ENCODE data around the gene RASA3. TPM values are rescaled to one million over a fixed set of nuclear protein-coding genes. Genes with fewer than 3 reads are reported as not detected.
"Not testable (repeated sequence)": the region's sequence is repeated elsewhere in the genome, so short reads cannot be mapped to it uniquely, and the experiment has no call there.

The RASA3 gene
- total RNA-seq, 1 donor from 2014 or later: 9.3 TPM

DNA sequence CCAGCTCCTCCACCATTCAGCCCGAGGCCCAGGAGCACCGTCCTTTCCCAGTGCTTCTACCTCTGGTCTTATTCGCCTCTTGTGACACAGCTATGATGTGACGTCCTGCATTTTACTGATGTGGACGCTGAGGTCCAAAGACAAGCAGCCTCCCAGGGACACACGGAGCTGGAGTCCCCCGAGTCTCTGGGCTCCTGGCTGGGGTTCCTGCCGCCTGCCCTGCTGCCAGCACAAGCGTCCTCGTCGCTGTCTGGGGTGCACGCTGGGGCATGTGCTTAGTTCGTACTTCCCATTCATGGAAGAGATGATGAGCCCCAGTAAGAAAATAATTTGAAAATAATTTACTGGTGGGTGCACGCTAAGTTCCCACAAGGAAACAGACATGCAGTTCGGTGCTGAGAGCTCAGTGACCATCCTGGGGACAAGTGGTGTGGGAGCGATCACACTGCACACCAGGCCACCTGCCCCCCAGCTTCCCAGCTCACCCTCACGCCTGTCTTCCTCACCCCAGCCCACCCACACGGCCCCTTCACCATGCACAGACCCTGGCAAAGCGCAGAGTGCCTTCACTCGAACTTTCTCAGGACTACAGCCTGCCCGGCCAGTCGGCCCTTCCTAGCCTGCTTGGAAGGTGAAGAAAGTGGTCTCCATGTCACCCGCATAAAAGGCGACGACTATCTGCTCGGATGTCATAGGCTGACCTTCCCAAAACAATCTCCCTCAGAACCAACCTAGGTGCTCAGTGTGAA lies 32.4 kb upstream of the RASA3 start:
- H3K27ac Mint-ChIP-seq: no peak overlapping the region
- no peaks in the 10 kb centered on the region for H3K36me3 Mint-ChIP-seq

DNA sequence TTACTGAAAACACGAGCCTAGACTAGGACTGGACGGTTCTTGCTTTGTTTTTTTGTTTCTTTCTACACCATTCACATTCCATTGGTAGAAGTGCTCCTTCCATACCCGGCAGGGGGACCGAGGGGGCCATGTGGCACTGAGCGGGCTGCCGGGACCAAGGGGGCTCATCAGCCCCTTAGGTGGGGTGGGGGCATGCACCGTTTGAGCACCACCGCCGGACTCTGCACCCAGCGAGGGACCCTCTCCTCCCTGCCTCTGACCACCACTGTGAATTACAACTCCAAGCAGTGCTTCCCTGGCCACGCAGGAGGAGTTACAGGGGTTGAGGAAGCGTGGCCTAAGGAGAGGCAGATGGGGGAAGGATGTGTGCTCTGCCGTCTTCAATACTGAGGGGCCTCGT lies 31.6 kb upstream of the RASA3 start:
- Mint-ChIP-seq H3K36me3 (no peaks in the 10 kb centered on the region), H3K27ac (no peak overlapping the region), H3K4me3 (no peak overlapping the region), H3K27me3 (peaks cover 36% of the 10 kb centered on the region), H3K4me1 (ENCODE audit: unreplicated experiment) (peaks cover 5% of the 10 kb centered on the region), H3K9me3 (no peaks in the 10 kb centered on the region)
- no peak for DNase-seq (ENCODE audit: extremely low spot score, unreplicated experiment)
- TF ChIP-seq, protein P1, sequence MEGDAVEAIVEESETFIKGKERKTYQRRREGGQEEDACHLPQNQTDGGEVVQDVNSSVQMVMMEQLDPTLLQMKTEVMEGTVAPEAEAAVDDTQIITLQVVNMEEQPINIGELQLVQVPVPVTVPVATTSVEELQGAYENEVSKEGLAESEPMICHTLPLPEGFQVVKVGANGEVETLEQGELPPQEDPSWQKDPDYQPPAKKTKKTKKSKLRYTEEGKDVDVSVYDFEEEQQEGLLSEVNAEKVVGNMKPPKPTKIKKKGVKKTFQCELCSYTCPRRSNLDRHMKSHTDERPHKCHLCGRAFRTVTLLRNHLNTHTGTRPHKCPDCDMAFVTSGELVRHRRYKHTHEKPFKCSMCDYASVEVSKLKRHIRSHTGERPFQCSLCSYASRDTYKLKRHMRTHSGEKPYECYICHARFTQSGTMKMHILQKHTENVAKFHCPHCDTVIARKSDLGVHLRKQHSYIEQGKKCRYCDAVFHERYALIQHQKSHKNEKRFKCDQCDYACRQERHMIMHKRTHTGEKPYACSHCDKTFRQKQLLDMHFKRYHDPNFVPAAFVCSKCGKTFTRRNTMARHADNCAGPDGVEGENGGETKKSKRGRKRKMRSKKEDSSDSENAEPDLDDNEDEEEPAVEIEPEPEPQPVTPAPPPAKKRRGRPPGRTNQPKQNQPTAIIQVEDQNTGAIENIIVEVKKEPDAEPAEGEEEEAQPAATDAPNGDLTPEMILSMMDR (conservative IDR thresholded peaks at IDR 0.05): no peak

More for the DNA sequence above, 32.4 kb upstream of the RASA3 start:
- TF ChIP-seq, protein P1 (conservative IDR thresholded peaks at IDR 0.05): no peak
- H3K4me1 Mint-ChIP-seq (ENCODE audit: unreplicated experiment): peaks cover 5% of the 10 kb centered on the region
- H3K9me3 Mint-ChIP-seq: no peaks in the 10 kb centered on the region
- no peak for DNase-seq (ENCODE audit: extremely low spot score, unreplicated experiment)
- no peak overlapping the region for H3K4me3 Mint-ChIP-seq
- H3K27me3 Mint-ChIP-seq: peaks cover 32% of the 10 kb centered on the region

DNA sequence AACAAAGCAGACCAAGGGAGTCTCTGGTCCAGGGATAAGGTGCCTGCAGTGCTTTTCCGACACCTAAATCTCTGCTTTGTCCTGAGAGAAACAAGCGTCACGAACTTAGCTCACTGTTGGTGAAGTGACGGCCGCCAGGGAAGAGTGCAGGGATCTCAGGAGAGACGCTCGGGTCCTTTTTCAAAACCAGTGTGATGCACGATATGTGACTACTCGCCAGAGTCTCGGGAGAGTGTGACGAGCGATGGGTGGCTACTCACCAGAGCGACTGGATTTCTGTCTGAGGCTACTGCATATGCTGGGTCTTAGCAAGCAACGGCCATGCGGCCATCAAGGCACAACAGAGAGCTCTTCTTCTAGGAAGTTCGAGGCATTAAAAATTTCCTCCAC lies 30.1 kb upstream of the RASA3 start:
- H3K27me3 Mint-ChIP-seq: peaks cover 28% of the 10 kb centered on the region
- H3K36me3 Mint-ChIP-seq: no peaks in the 10 kb centered on the region
- no peak overlapping the region for H3K4me3 Mint-ChIP-seq
- TF ChIP-seq, protein P1 (conservative IDR thresholded peaks at IDR 0.05): no peak
- no peak for DNase-seq (ENCODE audit: extremely low spot score, unreplicated experiment)
- no peaks in the 10 kb centered on the region for H3K9me3 Mint-ChIP-seq
- H3K4me1 Mint-ChIP-seq (ENCODE audit: unreplicated experiment): peaks cover 5% of the 10 kb centered on the region
- H3K27ac Mint-ChIP-seq: no peak overlapping the region

DNA sequence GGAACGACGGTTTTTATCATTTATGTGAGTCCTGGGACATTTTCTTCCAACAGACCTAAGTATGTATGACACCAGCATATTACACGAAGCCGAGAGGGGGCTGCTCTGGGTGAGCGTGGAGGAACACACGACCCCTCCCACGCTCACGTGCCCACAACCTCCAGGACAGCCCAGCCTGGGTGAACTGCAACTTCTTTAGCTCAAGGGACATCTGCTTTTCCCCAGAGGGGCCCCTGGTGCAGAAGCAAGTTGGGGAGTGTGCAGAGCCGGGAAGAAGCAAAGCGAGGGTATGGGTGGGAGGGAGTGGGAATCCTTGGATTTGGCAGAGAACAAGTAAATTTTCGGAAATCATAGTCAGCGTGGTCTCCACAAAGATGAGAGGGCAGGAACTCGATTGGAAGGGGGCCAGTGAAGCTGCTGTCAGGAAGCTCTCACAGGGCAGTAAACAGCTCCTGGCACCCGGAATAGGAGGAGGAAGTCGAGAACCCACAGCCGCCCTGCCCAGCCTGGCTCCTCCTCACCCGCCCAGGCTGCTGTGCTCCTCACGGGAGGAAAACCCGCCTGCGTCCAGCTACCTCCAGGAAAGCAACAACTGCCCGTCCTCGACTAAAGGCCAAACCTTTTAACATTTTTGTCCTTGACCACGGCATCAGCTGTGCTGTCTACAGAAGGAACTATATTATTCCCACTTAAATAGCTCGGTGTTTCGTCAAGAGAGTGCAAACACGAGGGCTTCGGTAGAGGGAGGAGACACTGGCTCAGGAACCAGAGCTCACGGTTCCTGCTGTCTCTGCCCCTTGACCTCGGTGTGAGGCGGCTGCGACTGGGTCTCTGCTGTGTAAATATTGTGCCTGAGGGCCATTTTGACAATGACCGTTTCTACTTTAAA lies 29.5 kb upstream of the RASA3 start:
- no peak for DNase-seq (ENCODE audit: extremely low spot score, unreplicated experiment)
- Mint-ChIP-seq H3K36me3 (no peaks in the 10 kb centered on the region), H3K9me3 (no peaks in the 10 kb centered on the region), H3K27me3 (peaks cover 28% of the 10 kb centered on the region), H3K27ac (no peak overlapping the region), H3K4me1 (ENCODE audit: unreplicated experiment) (peaks cover 5% of the 10 kb centered on the region), H3K4me3 (no peak overlapping the region)
- TF ChIP-seq, protein P1 (conservative IDR thresholded peaks at IDR 0.05): no peak

DNA sequence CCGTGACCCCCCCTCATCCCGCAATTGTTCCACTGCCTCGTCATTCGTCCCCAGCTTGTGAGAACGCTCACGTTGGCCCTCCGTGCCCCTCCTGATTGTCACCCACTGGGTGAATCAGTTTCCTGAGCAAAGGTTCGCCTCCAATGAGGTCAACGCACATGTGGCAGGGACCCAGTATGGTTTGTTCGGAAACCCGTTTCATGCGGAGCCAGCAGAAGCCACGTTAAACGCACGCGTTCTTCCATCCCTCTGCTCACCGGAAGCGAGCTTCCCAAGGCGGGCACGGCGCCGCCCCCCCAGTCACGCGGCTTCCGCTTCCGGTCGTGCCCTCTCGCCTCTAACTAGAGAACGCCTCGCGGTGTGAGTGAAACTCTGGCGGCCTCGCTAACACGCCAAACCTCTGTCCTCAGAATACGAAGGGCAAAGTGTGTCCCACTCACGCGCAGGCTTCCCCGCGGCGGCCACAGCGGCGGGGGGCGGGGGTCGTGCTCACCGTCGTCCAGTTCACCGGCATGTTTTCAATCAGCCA lies 28.7 kb upstream of the RASA3 start:
- DNase-seq (ENCODE audit: extremely low spot score, unreplicated experiment): no peak
- TF ChIP-seq, protein P1 (conservative IDR thresholded peaks at IDR 0.05): no peak
- Mint-ChIP-seq H3K9me3 (no peaks in the 10 kb centered on the region), H3K27ac (no peak overlapping the region), H3K36me3 (no peaks in the 10 kb centered on the region), H3K4me1 (ENCODE audit: unreplicated experiment) (peaks cover 9% of the 10 kb centered on the region), H3K4me3 (no peak overlapping the region), H3K27me3 (peaks cover 28% of the 10 kb centered on the region)

DNA sequence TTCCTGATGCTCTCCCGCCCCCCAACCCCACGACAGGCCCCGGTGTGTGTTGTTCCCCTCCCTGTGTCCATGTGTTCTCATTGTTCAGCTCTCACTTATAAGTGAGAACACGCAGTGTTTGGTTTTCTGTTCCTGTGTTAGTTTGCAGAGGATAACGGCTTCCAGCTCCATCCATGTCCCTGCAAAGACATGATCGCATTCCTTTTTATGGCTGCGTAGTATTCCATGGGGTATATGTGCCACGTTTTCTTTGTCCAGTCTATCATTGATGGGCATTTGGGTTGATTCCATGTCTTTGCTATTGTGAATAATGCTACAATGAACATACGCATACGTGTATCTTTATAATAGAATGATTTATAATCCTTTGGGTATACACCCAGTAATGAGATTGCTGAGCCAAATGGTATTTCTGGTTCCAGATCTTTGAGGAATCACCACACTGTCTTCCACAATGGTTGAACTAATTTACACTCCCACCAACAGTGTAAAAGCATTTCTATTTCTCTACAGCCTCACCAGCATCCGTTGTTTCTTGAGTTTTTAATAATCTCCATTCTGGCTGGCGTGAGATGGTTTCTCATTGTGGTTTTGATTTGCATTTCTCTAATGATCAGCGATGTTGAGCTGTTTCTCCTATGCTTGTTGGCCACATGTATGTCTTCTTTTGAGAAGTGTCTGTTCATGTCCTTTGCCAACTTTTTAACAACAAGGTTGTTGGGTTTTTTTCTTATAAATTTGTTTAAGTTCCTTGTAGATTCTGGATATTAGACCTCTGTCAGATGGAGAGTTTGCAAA lies 26.6 kb upstream of the RASA3 start:
- H3K27ac Mint-ChIP-seq; H3K9me3 Mint-ChIP-seq; DNase-seq (ENCODE audit: extremely low spot score, unreplicated experiment); H3K36me3 Mint-ChIP-seq; H3K4me3 Mint-ChIP-seq: not testable (repeated sequence)
- peaks cover 10% of the 10 kb centered on the region for H3K4me1 Mint-ChIP-seq (ENCODE audit: unreplicated experiment)
- peaks cover 24% of the 10 kb centered on the region for H3K27me3 Mint-ChIP-seq
